Hematopoietic multipotent progenitor cell treated with erythropoietin and hydrocortisone succinate and interleukin-3 and kit ligand, for 6 days (in vitro differentiated cells): ENCODE data around the gene SNAP25.

Source experiments
- DNase-seq: peaks from one replicate; pipeline ENCODE4 v3.0.0-alpha.2; 2015

Gene SNAP25

DNA sequence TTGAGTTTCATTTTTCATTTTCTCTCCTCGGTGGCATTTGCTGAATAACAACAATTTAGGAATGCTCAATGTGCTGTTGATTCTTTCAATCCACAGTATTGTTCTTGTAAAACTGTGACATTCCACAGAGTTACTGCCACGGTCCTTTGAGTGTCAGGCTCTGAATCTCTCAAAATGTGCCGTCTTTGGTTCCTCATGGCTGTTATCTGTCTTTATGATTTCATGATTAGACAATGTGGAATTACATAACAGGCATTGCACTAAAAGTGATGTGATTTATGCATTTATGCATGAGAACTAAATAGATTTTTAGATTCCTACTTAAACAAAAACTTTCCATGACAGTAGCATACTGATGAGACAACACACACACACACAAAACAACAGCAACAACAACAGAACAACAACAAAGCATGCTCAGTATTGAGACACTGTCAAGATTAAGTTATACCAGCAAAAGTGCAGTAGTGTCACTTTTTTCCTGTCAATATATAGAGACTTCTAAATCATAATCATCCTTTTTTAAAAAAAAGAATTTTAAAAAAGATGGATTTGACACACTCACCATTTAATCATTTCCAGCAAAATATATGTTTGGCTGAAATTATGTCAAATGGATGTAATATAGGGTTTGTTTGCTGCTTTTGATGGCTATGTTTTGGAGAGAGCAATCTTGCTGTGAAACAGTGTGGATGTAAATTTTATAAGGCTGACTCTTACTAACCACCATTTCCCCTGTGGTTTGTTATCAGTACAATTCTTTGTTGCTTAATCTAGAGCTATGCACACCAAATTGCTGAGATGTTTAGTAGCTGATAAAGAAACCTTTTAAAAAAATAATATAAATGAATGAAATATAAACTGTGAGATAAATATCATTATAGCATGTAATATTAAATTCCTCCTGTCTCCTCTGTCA lies 88.1 kb downstream of the SNAP25 start:
- peak; percentile 69 for DNase-seq

GRCh38 chr20:10307359-10307735 lies 88.7 kb downstream of the SNAP25 start:
- DNase-seq: no peak

GRCh38 chr20:10308652-10309051 lies 90.0 kb downstream of the SNAP25 start:
- no peak for DNase-seq

- no peak for DNase-seq
Observed at GRCh38 chr20:10309326-10309725, 90.7 kb downstream of the SNAP25 start.

DNA sequence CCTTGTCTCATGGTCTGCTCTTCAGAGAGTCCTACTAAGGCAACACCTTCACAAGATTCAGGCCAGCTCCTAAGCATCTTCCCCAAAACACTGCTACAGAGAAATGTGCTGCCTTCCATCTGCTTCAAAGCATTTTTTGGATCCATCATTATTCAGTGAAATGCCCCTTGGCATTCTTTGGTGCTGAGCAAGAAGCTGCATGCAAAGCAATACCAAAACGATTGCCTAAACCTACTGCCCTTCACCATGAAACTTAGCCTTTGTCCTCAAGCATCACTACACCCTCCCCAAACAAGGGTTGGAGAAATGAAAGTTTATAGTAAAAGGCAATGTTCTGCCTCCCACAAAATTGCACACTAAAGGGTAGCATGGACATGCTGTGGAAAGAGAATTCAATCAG lies 93.5 kb downstream of the SNAP25 start:
- DNase-seq: no peak

GRCh38 chr20:10313215-10313614 lies 94.6 kb downstream of the SNAP25 start:
- no peak for DNase-seq

DNA sequence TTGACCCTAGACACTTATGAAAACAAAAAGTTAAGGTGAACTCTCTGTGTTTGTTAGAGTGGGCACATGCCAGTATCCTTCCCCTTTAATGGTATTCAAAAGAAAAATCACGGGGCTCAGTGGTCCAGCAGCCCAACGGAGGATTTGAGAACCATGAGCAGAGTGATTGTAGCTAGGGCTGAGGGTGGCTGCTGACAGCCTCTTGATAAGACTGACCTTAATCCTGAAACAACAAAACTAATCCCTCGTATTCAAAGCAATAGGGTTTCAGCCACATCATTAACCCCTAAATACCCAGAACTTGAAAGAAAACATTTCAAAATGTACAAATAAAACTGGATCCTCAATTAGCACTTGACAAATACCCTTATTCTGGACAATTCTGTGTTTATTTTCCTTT lies 95.1 kb downstream of the SNAP25 start:
- DNase-seq: no peak

- DNase-seq: no peak
Observed at GRCh38 chr20:10314198-10314597, 95.6 kb downstream of the SNAP25 start.

DNA sequence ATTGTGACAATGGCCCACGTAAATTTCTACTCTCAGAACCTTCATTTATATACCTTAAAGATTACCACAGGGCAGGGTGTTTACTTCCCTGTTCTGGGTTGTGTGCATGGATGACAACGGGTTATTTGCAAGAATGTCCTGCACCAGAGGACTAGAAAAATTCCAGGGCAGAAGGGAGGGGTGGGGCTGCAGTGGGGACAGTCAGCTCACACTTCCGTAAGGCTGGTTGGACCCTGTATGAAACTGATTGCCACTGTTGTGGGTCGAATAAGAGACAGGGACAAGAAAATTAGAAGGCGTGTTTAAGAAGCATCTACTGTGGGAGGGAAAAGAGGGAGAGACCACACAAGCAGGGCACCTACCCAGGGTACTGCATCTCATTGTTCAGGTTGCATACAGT lies 96.5 kb downstream of the SNAP25 start:
- no peak for DNase-seq

- peak; percentile 26 for DNase-seq
Observed at GRCh38 chr20:10316582-10316981, 98.0 kb downstream of the SNAP25 start.

- peak; percentile 26 for DNase-seq
Observed at GRCh38 chr20:10318291-10319024, 99.8 kb downstream of the SNAP25 start.

GRCh38 chr20:10319855-10320254 lies 101.2 kb downstream of the SNAP25 start:
- no peak for DNase-seq

DNA sequence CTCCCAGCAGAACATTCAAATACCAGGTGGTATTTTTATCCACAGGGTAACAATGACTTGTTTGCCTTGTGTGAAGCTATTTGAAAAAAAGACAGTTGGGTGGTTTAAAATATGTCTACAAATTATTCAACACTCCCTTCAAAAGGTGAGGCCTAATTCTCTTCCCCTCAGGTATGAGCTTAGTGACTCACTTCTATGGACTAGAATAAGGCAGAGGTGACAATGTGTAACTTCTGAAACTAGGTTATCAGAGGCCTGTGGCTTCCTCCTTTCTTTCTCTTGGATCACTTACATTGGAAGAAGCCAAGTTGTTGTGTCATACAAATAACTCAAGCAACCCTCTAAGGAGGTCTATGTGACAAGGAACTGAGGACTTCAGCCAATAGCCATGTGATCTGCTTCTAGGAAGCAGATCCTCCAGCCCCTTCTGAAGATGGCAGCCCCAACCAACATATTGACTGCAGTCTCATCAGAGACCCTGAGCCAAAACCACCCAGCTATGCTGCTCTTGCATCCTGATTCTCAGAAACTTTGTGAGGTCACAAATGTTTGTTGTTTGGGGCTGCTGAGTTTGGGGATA lies 102.6 kb downstream of the SNAP25 start:
- no peak for DNase-seq

GRCh38 chr20:10322073-10323012 lies 103.7 kb downstream of the SNAP25 start:
- DNase-seq: no peak

GRCh38 chr20:10323729-10324128 lies 105.1 kb downstream of the SNAP25 start:
- no peak for DNase-seq

DNA sequence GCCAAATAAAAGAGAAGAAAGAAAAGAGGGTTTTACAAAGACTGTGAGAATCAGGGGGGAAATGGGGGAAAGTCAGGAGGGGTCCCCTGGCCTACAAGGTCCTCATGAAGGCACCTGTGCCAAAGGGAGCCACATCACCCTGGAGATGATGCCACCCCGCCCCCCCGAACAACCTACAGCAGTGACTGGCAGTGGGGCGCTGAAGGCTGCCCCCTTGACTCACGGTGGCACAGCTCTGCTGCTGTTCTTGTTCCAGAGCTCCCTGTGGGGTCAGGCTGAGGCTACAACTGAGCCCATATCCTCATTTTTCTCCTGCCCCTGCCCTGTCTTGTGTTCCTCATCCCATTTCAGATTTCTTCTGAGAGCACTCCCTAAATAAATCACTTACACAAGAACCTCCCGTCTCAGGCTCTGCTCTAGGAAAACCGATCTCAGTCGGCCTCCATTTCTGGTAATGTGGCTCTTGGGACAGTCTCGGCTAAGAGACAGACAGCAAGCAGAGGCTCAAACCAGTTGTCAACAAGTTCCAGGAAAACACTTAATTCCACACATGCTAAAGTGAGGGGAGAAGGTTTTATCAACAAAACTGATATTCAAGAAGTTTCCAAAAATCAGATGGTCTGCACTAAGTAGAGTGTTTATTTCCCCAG lies 105.7 kb downstream of the SNAP25 start:
- DNase-seq: no peak

- DNase-seq: no peak
Observed at GRCh38 chr20:10328897-10329255, 110.2 kb downstream of the SNAP25 start.

DNA sequence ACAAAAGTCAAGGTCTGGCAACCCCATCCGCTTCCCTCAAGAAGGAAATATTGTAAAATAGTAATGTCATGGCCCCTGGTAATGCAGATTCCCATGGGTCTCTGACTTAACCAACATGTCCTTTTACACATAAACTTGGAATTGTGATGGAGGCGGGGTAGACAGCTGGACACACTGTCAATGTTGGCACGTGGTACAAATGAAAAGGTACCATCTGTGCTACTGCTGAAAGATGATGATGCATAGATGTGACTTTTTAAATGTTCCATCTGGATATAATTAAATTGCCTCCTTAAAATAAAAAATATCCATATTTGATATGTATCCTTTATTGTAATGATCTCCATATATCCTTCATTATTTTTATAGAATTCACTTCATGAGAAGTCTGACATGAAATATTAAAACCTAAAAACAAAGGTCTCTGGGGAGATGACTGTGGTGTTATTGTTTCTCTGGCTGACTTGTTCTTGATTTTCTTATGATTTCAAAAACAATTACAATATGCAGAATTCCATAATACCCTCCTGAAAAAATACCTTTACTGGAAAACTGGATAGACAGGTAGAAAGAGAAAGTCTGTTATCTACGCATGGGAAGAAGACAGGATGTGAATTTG lies 110.9 kb downstream of the SNAP25 start:
- DNase-seq: no peak

DNA sequence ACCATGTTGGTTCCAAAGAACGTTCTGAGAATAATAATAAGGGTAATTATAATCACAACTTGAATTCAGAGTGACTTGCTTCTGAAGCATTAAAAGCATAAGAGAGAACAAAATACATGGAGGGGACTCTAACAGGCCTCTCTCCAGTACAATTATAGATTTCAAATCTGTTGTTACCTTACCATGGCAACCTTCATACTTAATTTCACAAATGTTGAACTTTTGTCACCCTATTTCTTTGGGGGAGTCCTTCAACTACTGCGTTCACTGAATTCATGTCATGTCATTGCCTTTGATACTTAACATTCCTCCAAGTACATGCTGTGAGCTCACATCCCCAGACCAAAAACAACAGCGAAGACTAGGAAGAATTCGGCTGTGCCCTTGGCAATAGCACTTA lies 111.4 kb downstream of the SNAP25 start:
- DNase-seq: no peak

DNA sequence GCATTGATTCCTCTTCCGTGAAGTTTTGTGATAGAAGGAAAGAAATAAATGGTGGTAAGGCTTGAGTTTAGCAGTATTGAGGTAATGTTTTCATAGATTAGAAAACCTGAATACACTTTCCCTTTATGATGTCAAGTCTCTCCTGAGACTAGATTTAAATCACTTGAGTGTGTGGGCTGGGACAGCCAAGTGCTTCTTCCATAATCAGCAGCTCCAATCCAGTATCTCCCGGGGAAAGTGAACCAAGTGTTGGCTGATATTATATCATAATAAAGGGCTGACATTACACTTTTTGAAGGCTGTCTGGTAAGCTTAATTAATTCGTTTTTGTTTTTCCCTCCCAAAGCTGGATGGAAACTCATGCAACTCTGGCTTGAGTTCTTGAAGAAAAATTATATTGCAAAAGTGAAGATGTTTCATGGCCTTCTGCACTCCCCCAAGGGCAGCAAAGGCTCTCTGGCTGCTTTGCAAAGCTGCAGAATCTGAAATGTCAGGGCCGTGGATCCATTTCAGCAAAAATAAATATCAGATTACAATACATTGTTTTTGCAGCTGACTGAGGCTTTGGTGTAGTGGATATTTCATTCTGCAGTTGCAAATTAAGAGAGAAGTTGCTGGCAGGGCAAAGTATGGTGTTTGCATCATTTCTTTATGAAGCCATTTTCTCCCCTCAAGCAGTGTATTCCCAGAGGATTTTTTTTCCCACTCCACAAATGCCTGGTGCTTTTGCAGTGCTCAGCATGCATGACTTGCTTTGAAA lies 114.2 kb downstream of the SNAP25 start:
- DNase-seq: no peak
